ENCODE results near the gene SIRT4. TPM values are rescaled to one million over a fixed set of nuclear protein-coding genes. Genes with fewer than 3 reads are reported as not detected.

Gene SIRT4
- total RNA-seq, 1 donor from 2014 or later = 1.0 TPM

- Mint-ChIP-seq H3K4me3 (no peak overlapping the region), H3K9me3 (no peaks in the 10 kb centered on the region), H3K36me3 (ENCODE audit: low read depth) (no peaks in the 10 kb centered on the region), H3K27me3 (ENCODE audit: insufficient read depth) (peaks cover 8% of the 10 kb centered on the region), H3K27ac (peak overlapping the region; percentile 71), H3K4me1 (ENCODE audit: low read depth) (no peaks in the 10 kb centered on the region)
- DNase-seq (ENCODE audit: low spot score) = peak; percentile 49
- intact Hi-C loops (cut with micrococcal nuclease) = loop anchor here (1.0 to 5.0 kb wide), 7 partner anchors 24 to 207 kb away; partner anchors contain the start of genes DYNLL1 and RPLP0
These were observed 11.4 kb upstream of the SIRT4 start for GRCh38 chr12:120290609-120291305.

DNA sequence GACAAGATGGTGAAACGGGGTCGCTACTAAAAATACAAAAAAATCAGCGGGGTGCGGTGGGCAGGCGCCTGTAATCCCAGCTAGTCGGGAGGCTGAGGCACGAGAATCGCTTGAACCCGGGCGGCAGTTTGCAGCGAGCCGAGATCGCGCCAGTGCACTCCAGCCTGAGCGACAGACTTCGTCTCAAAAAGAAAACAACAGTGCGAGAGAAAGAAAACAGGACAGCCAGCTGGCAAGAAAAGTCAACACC, 9.8 kb upstream of the SIRT4 start:
- peaks cover 8% of the 10 kb centered on the region for H3K27me3 Mint-ChIP-seq (ENCODE audit: insufficient read depth)
- H3K9me3 Mint-ChIP-seq = no peaks in the 10 kb centered on the region
- no peaks in the 10 kb centered on the region for H3K36me3 Mint-ChIP-seq (ENCODE audit: low read depth)
- H3K27ac Mint-ChIP-seq = no peak overlapping the region
- no peaks in the 10 kb centered on the region for H3K4me1 Mint-ChIP-seq (ENCODE audit: low read depth)
- intact Hi-C loops (cut with micrococcal nuclease) = loop anchor here (2.0 to 5.0 kb wide), 2 partner anchors 205 to 286 kb away; partner anchors contain the start of gene DYNLL1
- DNase-seq (ENCODE audit: low spot score) = no peak
- H3K4me3 Mint-ChIP-seq = no peak overlapping the region

GRCh38 chr12:120292661-120293531, 9.2 kb upstream of the SIRT4 start, which contains the start of gene RNU4-1:
TSS of gene RNU4-1 (minus strand) at chr12:120293237.
- Mint-ChIP-seq H3K36me3 (ENCODE audit: low read depth) (no peaks in the 10 kb centered on the region), H3K27me3 (ENCODE audit: insufficient read depth) (peaks cover 12% of the 10 kb centered on the region), H3K9me3 (no peaks in the 10 kb centered on the region), H3K27ac (no peak within 1 kb of the TSS), H3K4me3 (no peak within 1 kb of the TSS), H3K4me1 (ENCODE audit: low read depth) (no peaks in the 10 kb centered on the region)
- DNase-seq (ENCODE audit: low spot score) = peak; percentile 74
- intact Hi-C loops (cut with micrococcal nuclease) = loop anchor here (1.0 to 5.0 kb wide), 4 partner anchors 9 to 286 kb away; partner anchors contain the start of genes DYNLL1 and SIRT4

GRCh38 chr12:120314220-120314619, 12.1 kb downstream of the SIRT4 start:
- intact Hi-C loops (cut with micrococcal nuclease) = no loop called here

DNA sequence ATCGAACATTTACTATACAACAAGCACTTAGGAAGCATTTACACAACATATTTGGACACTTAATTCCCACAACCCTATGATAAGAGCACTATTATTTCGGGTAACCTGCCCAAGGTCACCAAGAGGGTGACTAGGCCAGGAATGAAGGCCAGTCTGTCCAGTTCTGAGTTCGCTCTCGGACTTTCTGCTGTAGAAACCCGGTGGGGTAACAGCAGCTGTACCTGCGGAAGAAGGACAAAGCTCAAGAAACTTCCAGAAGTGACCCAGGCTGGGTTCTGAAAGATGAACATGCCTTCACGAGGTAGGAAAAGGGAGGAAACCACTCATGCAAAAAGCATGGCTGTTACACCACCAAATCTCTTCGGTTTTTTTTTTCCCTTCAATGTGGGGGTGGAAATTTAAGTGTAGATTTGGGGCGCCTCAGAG, 14.7 kb downstream of the SIRT4 start:
- Mint-ChIP-seq H3K4me1 (ENCODE audit: low read depth) (peaks cover 16% of the 10 kb centered on the region), H3K4me3 (peak overlapping the region; percentile 89), H3K9me3 (no peaks in the 10 kb centered on the region), H3K27me3 (ENCODE audit: insufficient read depth) (peaks cover 5% of the 10 kb centered on the region), H3K27ac (peak overlapping the region; percentile 92), H3K36me3 (ENCODE audit: low read depth) (no peaks in the 10 kb centered on the region)
- DNase-seq (ENCODE audit: low spot score) = no peak
- intact Hi-C loops (cut with micrococcal nuclease) = loop anchor here (1.0 to 2.0 kb wide), 9 partner anchors 8 to 1310 kb away; partner anchors contain the start of genes COX6A1, DYNLL1, ORAI1 and POP5

More at GRCh38 chr12:120314220-120314619, 12.1 kb downstream of the SIRT4 start:
- no peak for DNase-seq (ENCODE audit: low spot score)
- no peak overlapping the region for H3K4me3 Mint-ChIP-seq
- H3K27me3 Mint-ChIP-seq (ENCODE audit: insufficient read depth) = no peaks in the 10 kb centered on the region
- peaks cover 16% of the 10 kb centered on the region for H3K4me1 Mint-ChIP-seq (ENCODE audit: low read depth)
- no peak overlapping the region for H3K27ac Mint-ChIP-seq
- no peaks in the 10 kb centered on the region for H3K36me3 Mint-ChIP-seq (ENCODE audit: low read depth)
- H3K9me3 Mint-ChIP-seq = no peaks in the 10 kb centered on the region

DNA sequence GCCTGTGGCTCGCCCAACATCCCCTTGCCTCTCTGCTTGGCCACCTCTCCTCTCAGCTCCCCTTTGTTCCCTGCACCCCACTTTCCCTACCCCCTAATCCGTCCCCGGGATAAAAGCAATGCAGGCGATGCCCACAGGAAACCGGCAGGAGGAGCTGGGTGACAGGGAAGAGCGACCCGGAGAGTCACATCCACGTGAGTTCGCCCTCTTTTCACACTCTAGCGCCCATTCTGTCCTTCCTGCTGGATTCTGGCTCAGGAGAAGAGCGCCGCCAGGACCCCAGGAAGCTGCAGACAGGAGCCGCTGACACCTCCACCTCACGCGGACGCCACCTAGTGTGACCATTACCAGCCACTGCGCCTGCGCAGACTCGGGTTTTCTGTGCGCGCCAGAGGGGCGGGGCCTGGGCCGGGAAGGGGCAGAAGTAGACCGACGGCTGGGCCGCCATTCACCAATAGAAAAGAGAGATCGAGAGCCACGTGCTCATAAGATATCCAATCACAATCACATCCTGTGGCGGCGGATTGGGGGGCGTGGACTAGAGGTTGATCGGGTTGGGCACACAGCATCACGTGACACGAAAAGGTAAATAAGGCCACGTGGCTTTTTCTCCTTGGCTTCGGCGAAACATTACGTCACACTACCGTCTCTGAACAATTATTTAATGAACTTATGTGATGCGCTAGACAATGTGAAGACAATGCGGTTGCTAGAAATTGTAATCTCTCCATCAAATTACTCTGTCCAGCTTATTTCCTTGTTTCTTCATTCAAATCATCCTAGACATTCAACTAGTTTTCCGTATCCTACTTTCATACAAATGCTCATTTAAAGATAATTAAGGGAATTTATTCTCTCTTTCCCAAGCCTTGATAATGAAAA, 15.3 kb downstream of the SIRT4 start:
- peak; percentile 100 for DNase-seq (ENCODE audit: low spot score)
- H3K36me3 Mint-ChIP-seq (ENCODE audit: low read depth) = no peaks in the 10 kb centered on the region
- intact Hi-C loops (cut with micrococcal nuclease) = loop anchor here (1.0 to 2.0 kb wide), 9 partner anchors 8 to 1309 kb away; partner anchors contain the start of genes COX6A1, DYNLL1, ORAI1 and POP5

DNA sequence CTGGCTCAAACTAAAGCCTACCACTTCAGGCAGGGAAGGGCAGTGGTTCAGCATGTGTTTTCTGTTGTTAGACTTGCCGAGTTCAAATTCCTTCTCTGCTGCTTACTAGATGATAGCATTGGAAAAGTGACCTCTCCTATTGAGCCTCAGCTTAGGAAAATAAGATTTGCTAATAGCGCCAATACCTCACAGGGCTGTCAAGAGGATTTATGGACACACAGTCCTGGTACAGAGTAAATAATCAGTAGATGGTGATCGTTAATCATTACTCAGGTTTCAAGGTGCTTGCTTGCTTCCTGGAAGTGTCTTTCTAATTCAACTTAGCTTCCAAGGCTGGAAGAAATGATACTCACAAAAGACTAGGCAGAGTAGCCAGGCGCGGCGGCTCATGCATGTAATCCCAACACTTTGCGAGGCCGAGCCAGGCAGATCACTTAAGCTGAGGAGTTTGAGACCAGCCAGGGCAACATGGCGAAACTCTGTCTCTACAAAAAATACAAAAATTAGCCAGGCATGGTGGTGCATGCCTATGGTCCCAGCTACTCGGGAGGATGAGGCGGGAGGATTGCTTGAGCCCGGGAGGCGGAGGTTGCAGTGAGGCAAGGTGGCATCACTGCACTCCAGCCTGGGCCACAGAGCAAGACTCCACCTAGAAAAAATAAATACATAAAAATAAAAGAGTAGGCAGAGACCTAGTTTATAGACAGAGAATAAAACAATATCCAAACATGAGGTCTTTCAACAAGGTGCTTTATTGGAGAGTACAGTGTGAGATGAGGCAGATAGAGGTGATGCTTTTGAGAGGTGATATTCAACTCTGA, 19.5 kb downstream of the SIRT4 start:
- Mint-ChIP-seq H3K27me3 (ENCODE audit: insufficient read depth) (peaks cover 13% of the 10 kb centered on the region), H3K9me3 (no peaks in the 10 kb centered on the region), H3K4me1 (ENCODE audit: low read depth) (peaks cover 25% of the 10 kb centered on the region), H3K36me3 (ENCODE audit: low read depth) (no peaks in the 10 kb centered on the region), H3K27ac (no peak overlapping the region), H3K4me3 (no peak overlapping the region)
- no peak for DNase-seq (ENCODE audit: low spot score)
- intact Hi-C loops (cut with micrococcal nuclease) = no loop called here

More for the DNA sequence above, 15.3 kb downstream of the SIRT4 start:
- Mint-ChIP-seq H3K4me1 (ENCODE audit: low read depth) (peaks cover 16% of the 10 kb centered on the region), H3K4me3 (peak overlapping the region; percentile 89), H3K27me3 (ENCODE audit: insufficient read depth) (peaks cover 6% of the 10 kb centered on the region), H3K9me3 (no peaks in the 10 kb centered on the region), H3K27ac (peak overlapping the region; percentile 92)

- H3K27me3 Mint-ChIP-seq (ENCODE audit: insufficient read depth) = peaks cover 24% of the 10 kb centered on the region
- peaks cover 11% of the 10 kb centered on the region for H3K4me1 Mint-ChIP-seq (ENCODE audit: low read depth)
- intact Hi-C loops (cut with micrococcal nuclease) = loop anchor here (2.0 kb wide), 5 partner anchors 21 to 391 kb away; partner anchors contain the start of genes COX6A1, MLEC, SIRT4 and SRSF9
- H3K4me3 Mint-ChIP-seq = no peak overlapping the region
- DNase-seq (ENCODE audit: low spot score) = no peak
- no peaks in the 10 kb centered on the region for H3K36me3 Mint-ChIP-seq (ENCODE audit: low read depth)
- H3K9me3 Mint-ChIP-seq = no peaks in the 10 kb centered on the region
- no peak overlapping the region for H3K27ac Mint-ChIP-seq
These were observed 21.7 kb downstream of the SIRT4 start for GRCh38 chr12:120323772-120324171.

- H3K27ac Mint-ChIP-seq = no peak overlapping the region
- no peak for DNase-seq (ENCODE audit: low spot score)
- peak overlapping the region; percentile 22 for H3K4me3 Mint-ChIP-seq
- H3K9me3 Mint-ChIP-seq = no peaks in the 10 kb centered on the region
- H3K27me3 Mint-ChIP-seq (ENCODE audit: insufficient read depth) = peaks cover 23% of the 10 kb centered on the region
- no peaks in the 10 kb centered on the region for H3K36me3 Mint-ChIP-seq (ENCODE audit: low read depth)
- intact Hi-C loops (cut with micrococcal nuclease) = loop anchor here (1.0 to 5.0 kb wide), 9 partner anchors 8 to 390 kb away; partner anchors contain the start of genes COX6A1, MLEC, SIRT4 and SRSF9
- peaks cover 11% of the 10 kb centered on the region for H3K4me1 Mint-ChIP-seq (ENCODE audit: low read depth)
These were observed 22.8 kb downstream of the SIRT4 start for GRCh38 chr12:120324841-120325417.

- Mint-ChIP-seq H3K4me3 (peak within 1 kb of the TSS; percentile 7), H3K36me3 (ENCODE audit: low read depth) (no peaks in the 10 kb centered on the region), H3K4me1 (ENCODE audit: low read depth) (peaks cover 11% of the 10 kb centered on the region), H3K9me3 (no peaks in the 10 kb centered on the region), H3K27me3 (ENCODE audit: insufficient read depth) (peaks cover 17% of the 10 kb centered on the region), H3K27ac (no peak within 1 kb of the TSS)
- DNase-seq (ENCODE audit: low spot score) = no peak
- intact Hi-C loops (cut with micrococcal nuclease) = loop anchor here (5.0 kb wide), 1 partner anchor 320 kb away; no protein-coding TSS in a partner anchor
These were observed 25.5 kb downstream of the SIRT4 start, which contains the start of gene PLA2G1B for GRCh38 chr12:120327593-120327992. TSS of gene PLA2G1B (minus strand) at chr12:120327779. CDS start at chr12:120327753, 26 bp downstream.

- Mint-ChIP-seq H3K9me3 (no peaks in the 10 kb centered on the region), H3K4me1 (ENCODE audit: low read depth) (peaks cover 11% of the 10 kb centered on the region), H3K27me3 (ENCODE audit: insufficient read depth) (peaks cover 19% of the 10 kb centered on the region), H3K27ac (no peak overlapping the region), H3K4me3 (no peak overlapping the region), H3K36me3 (ENCODE audit: low read depth) (no peaks in the 10 kb centered on the region)
- no peak for DNase-seq (ENCODE audit: low spot score)
- intact Hi-C loops (cut with micrococcal nuclease) = loop anchor here (5.0 kb wide), 1 partner anchor 319 kb away; no protein-coding TSS in a partner anchor
These were observed 26.1 kb downstream of the SIRT4 start for GRCh38 chr12:120328228-120328627.
